IPS DF 4.7 (cell line): ENCODE data around the gene NUP35.
A peak's percentile ranks its signal among the peaks of the same experiment; 100 is the strongest.
"Not testable (repeated sequence)": the region's sequence is repeated elsewhere in the genome, so short reads cannot be mapped to it uniquely, and the experiment has no call there.

Source experiments
- DNase-seq: peaks from one replicate; pipeline ENCODE4 v3.0.0-alpha.2; 2013; ENCODE audit warnings: low spot score; ENCODE audit errors: extremely low read depth

Gene NUP35

GRCh38 chr2:183134016-183134415, 9.8 kb downstream of the NUP35 start:
- no peak for DNase-seq

- no peak for DNase-seq
These were observed 24.7 kb downstream of the NUP35 start for GRCh38 chr2:183148955-183149354.

GRCh38 chr2:183149489-183149888, 25.2 kb downstream of the NUP35 start:
- no peak for DNase-seq

- DNase-seq: not testable (repeated sequence)
These were observed 28.0 kb downstream of the NUP35 start for GRCh38 chr2:183152280-183152679.

- DNase-seq: no peak
These were observed 29.7 kb downstream of the NUP35 start for GRCh38 chr2:183153967-183154366.

DNA sequence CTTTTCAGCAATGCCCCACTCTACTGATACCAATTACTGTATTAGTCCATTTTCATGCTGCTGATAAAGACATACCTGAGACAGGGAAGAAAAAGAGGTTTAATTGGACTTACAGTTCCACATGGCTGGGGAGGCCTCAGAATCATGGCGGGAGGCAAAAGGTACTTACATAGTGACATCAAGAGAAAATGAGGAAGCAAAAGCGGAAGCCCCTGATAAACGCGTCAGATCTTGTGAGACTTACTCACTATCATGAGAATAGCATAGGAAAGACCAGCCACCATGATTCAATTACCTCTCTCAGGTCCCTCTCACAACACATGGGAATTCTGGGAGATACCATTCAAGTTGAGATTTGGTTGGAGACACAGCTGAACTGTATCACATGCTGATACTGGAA, 30.5 kb downstream of the NUP35 start:
- DNase-seq: not testable (repeated sequence)

GRCh38 chr2:183157131-183157530, 32.9 kb downstream of the NUP35 start:
- no peak for DNase-seq

GRCh38 chr2:183162362-183162761, 38.1 kb downstream of the NUP35 start:
- DNase-seq: no peak

GRCh38 chr2:183163821-183164649, 39.8 kb downstream of the NUP35 start:
- no peak for DNase-seq

GRCh38 chr2:183164650-183165015, 40.4 kb downstream of the NUP35 start:
- no peak for DNase-seq

DNA sequence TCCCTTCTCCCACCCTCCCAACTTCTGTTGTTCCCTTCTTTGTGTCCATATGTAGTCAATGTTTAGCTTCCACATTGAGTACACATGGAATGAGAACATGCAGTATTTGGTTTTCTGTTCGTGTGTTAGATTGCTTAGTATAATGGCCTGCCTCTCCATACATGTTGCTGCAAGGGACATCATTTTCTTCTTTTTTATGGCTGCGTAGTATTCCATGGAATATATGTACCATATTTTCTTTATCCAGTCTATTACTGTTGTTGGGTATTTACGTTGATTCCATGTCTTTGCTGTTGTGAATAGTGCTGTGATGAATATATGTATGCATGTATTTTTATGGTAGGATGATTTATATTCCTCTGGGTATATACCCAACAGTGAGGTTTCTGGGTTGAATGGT, 42.0 kb downstream of the NUP35 start:
- no peak for DNase-seq

DNA sequence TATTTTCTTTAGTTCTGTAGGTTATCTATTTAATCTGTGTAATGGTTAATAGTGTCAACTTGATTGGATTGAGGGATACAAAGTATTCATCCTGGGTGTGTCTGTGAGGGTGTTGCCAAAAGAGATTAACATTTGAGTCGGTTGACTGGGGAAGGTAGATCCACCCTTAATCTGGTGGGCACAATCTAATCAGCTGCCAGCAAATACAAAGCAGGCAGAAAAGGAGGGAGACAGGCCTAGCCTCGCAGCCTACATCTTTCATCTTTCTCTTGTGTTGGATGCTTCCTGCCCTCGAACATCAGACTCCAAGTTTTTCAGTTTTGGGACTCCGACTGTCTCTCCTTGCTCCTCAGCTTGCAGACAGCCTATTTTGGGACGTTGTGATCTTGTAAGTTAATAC, 42.7 kb downstream of the NUP35 start:
- not testable (repeated sequence) for DNase-seq

DNA sequence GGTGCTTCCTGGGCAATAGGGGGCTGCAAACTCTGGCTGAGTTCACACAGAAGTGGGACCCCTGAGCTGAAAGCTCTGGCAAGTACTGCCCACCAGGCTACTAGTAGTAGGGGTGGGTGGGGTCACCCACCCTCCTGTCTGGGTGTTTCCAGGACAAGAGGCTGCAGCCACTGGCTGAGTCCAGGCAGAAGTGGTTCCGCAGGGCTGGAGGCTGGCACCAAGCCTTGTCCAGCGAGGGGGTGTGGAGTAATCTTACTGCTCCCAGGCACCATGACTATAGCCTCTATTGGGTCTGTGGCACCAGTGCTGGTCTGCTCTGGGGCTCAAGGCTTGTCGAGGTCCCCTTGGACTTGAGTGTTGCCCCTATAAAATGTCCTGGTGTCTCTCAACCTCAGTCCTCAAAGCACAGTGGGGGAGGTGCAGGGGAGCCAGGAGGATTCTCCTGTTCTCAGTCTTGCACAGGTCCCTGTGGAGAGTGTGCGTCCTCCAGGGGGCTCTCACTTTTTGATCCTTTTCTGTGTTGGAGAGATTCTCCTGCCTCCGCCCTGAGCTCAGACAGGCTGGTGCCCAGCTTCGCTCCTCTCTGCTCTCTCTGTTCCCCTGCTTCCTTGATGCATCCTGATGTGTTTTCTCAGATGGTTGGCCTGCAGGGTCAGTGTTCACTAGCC, 48.1 kb downstream of the NUP35 start:
- DNase-seq: peak; percentile 11

DNA sequence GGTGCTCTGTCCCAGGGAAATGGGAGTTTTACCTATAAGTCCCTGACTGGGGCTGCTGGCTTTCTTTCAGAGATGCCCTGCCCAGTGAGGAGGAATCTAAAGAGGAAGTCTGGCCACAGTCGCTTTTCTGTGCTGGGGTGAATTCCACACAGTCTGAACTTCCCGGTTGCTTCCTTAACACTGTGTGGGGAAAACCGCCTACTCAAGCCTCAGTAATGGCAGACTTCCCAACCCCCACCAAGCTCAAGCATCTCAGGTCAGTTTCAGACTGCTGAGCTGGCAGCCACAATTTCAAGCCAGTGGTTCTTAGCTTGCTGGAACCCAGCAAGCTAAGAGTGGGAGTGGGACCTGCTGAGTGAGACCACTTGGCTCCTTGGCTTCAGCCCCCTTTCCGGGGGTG, 54.9 kb downstream of the NUP35 start:
- no peak for DNase-seq

GRCh38 chr2:183185534-183185933, 61.3 kb downstream of the NUP35 start:
- no peak for DNase-seq

DNA sequence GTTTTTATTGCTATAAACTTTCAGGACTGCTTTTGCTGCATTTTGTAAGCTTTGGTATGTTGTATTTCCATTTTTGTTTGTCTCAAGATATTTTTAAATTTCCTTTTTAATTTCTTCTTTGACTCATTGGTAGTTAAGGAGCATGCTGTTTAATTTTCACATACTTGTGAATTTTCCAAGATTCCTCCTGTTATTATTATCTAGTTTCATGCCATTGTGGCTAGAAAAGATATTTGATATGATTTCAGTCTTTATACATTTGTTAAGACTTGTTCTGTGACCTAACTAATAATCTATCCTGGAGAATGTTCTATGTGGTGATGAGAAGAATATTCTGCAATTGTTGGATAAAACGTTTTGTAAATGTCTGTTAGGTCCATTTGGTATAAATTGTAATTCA, 62.1 kb downstream of the NUP35 start:
- DNase-seq: no peak

DNA sequence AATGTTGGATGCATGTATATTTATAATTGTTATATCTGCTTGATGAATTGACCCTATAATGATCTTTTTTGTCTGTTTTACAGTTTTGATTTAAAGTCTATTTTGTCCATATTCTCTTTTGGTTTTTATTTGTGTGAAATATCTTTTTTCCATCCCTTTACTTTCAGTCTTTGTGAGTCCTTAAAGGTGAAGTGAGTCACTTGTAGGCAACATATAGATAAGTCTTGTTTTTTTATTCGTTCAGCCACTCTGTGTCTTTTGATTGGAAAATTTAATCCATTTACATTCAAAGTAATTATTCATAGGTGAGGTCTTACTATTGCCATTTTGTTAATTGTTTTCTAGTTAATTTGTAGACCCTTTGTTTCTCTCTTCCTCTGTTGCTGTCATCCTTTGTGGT, 62.5 kb downstream of the NUP35 start:
- DNase-seq: no peak

GRCh38 chr2:183192343-183192742, 68.1 kb downstream of the NUP35 start:
- no peak for DNase-seq

DNA sequence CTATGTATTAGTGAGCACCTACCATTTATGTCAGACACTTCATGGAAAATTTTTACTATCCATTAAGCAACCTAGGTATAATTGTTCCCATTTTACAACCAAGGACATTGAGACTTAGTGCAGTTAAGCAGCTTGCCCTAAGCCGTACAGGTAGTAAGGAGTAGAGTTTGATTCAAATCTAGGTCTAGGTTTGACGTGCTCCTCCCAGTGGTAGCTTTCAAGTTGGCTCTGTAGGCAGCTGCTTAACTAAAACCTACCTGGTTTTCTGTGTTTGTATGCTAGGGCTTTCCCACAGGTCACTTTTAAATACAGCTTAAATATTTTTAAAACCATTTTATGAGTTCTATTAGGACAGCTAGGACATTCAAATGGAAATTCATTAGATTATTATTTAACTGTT, 69.7 kb downstream of the NUP35 start:
- DNase-seq: no peak

GRCh38 chr2:183195397-183195796, 71.2 kb downstream of the NUP35 start:
- no peak for DNase-seq

DNA sequence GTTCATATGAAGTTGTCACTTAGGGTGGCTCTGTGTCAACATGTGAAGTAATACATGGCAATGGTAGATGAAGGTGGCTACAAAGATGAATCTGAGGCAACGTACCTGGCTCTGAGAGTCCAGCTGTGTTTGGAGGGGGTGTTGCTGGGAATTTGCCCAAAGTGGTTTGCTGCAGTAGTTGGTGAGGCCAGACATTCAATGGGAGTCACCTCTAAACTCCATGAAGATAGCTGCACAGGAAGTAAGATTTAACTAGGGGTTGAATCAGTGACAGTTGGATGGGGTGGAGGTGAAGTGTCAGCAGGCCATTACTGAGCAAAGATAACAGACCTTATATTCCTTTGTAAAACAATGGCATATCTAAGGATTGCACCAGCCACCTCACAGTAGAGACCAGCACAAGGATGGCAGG, 71.8 kb downstream of the NUP35 start:
- DNase-seq: no peak

DNA sequence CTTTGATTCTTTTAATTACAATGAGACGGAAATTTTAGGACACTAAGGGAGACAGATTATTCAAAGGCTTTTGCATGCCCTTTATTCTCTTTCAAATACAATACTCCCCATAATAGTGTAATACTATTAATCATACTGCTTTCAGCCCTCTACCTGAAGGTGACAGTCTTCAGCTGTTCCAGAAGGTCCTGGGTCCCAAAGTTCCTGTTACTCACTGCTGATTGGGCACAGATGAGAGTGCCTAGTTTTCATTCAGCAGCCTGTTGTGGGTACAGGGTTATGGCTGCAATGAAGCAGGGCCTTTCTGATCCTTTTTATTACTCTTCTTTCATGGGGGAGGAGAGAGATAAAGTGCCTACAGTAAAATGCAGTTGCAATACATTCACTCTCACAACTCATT, 80.2 kb downstream of the NUP35 start:
- DNase-seq: no peak

DNA sequence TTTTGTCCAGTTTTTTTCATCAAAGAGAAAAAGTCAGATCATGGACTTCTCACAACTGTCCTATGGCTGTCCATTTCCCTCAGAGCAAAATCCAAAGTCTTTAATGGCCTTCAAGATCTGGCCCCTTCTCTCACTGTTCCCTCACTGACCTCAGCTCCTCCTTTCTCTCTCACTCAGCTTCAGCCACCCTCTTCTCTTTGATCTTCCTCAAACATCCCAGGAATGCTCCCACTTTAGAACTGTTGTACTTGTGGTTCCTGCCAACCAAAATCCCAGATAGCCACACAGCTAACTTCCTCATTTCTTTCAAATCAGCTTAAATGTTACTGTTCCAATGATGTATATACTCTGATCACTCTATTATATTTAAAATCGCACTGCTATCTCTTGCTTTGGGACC, 82.9 kb downstream of the NUP35 start:
- DNase-seq: no peak
